Activated naive CD8-positive, alpha-beta T cell treated with anti-CD3 and anti-CD28 coated beads for 36 hours (primary cell): Measurements from ENCODE around the gene CRYBB2. TPM values are rescaled to one million over a fixed set of nuclear protein-coding genes. Genes with fewer than 3 reads are reported as not detected.
"Not testable (repeated sequence)": the region's sequence is repeated elsewhere in the genome, so short reads cannot be mapped to it uniquely, and the experiment has no call there.

Experiments used
- DNase-seq: peaks from one replicate; pipeline ENCODE4 v3.0.0; 2021
- H3K27ac Mint-ChIP-seq: one replicate; pipeline ENCODE4 v1.8.0; 2022; ENCODE audit warnings: mild to moderate bottlenecking, moderate library complexity, mixed read lengths
- H3K27me3 Mint-ChIP-seq: one replicate; pipeline ENCODE4 v1.8.0; 2022; ENCODE audit warnings: mild to moderate bottlenecking, mixed read lengths
- H3K36me3 Mint-ChIP-seq: one replicate; pipeline ENCODE4 v1.8.0; 2021; ENCODE audit warnings: mild to moderate bottlenecking, mixed read lengths
- H3K4me1 Mint-ChIP-seq: one replicate; pipeline ENCODE4 v1.8.0; 2021; ENCODE audit warnings: mixed read lengths
- H3K4me3 Mint-ChIP-seq: one replicate; pipeline ENCODE4 v1.8.0; 2022; ENCODE audit warnings: mild to moderate bottlenecking, moderate library complexity, mixed read lengths
- H3K9me3 Mint-ChIP-seq: one replicate; pipeline ENCODE4 v1.8.0; 2022; ENCODE audit warnings: mixed read lengths
- total RNA-seq, 2 experiments: library from RNA; stranded (reverse); gene quantifications; one replicate each; pipeline ENCODE4 v1.2.3, GENCODE V29; 2021

The CRYBB2 gene
- total RNA-seq, 2 experiments from 2014 or later = not detected

DNA sequence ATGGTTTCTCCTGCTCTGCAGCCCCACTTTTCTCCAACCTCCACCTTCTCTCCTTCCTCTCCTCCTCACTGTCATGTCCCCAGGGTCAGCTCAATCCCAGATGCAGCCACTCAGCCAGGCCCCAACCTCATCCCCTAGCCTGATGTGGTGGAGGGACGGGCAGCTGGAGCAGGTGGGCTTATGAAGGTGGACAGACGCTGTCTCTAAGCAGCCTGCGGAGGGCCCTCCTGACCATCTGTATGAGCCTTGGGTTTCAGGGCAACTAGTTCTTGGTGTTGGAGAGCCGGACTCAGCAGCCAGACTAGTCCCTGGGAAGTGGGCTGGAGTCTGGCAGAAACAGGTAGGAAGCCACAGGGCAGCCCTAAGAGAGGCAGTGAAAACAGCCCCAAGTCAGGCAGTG, 18.1 kb downstream of the CRYBB2 start:
- H3K4me3 Mint-ChIP-seq = no peak overlapping the region
- peaks cover 54% of the 10 kb centered on the region for H3K27me3 Mint-ChIP-seq
- DNase-seq = no peak
- no peak overlapping the region for H3K27ac Mint-ChIP-seq
- no peaks in the 10 kb centered on the region for H3K9me3 Mint-ChIP-seq
- H3K36me3 Mint-ChIP-seq = no peaks in the 10 kb centered on the region
- peaks cover 4% of the 10 kb centered on the region for H3K4me1 Mint-ChIP-seq

DNA sequence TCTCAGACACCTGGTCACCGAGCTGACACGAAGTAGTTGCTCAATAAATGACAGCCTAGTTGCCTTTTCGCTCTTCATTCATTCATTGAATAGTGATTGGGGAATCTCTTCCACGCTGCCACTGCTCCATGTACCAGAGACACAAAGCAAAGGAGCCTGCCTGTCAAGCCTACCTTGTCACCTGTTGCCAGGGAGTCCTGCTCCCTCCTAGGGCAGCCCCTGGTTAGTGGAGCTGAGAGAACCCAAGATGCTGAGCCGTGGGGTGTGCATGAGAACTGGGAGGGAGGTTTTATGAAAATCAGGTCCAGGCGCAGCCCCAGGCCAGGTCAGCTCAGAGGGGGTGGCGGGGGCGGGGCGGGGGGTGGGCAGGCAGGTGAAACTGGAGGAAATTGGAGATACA, 18.6 kb downstream of the CRYBB2 start:
- not testable (repeated sequence) for H3K4me3 Mint-ChIP-seq, H3K27ac Mint-ChIP-seq, DNase-seq, H3K9me3 Mint-ChIP-seq, H3K4me1 Mint-ChIP-seq, H3K36me3 Mint-ChIP-seq
- peaks cover 48% of the 10 kb centered on the region for H3K27me3 Mint-ChIP-seq

DNA sequence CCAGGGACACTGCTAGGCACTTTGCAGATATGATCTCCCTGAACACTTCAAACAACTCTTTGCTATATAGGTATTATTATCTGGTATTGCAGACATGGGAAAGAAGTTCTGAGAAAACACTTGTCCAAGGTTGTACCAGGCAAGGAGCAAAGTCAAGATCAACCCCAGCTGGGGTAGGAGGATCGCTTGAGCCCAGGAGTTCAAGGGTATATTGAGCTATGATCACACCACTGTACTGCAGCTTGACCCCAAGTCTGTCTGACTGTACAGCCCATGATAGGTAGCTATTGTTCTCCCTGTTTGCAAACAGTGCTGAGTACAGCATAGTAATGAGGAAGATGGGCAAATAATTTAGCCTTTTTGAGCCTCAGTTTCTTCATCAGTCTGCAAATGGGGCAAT, 35.7 kb downstream of the CRYBB2 start:
- not testable (repeated sequence) for H3K27ac Mint-ChIP-seq, DNase-seq, H3K4me3 Mint-ChIP-seq, H3K27me3 Mint-ChIP-seq, H3K9me3 Mint-ChIP-seq, H3K36me3 Mint-ChIP-seq, H3K4me1 Mint-ChIP-seq

DNA sequence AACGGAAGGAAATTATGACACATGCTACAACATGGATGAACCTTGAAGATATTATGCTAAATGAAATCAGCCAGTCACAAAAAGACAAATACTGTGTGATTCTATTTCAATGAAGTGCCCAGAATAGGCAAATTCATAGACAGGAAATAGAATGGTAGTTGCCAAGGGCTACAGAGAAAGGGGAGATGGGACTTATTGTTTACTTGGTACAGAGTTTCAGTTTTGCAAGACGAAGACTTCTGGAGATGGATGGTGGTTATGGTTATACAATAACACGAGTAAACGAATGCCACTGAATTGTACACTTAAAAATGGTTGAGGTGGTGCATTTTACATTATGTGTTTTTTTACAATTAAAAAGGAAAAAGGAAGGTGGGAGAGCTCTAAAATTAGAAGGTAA, 48.1 kb downstream of the CRYBB2 start:
- not testable (repeated sequence) for H3K4me3 Mint-ChIP-seq, DNase-seq, H3K27ac Mint-ChIP-seq, H3K36me3 Mint-ChIP-seq, H3K9me3 Mint-ChIP-seq, H3K4me1 Mint-ChIP-seq
- peaks cover 14% of the 10 kb centered on the region for H3K27me3 Mint-ChIP-seq

DNA sequence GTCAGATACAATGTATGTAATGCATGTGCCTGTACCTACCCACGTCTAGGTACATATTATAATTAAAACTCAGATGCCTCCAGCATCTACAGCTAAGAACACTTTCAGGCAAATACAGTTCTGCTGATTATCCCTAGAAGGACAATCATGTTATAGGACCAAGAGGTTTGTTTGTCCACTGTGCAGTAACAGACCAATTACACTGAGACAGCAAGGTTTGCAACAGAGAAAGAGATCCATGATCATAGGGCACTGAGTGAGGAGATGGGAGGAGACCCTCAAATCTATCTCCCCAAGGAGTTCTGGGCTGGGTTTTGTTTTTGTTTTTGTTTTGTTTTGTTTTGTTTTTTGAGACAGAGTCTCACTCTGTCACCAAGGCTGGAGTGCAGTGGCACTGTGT, 49.5 kb downstream of the CRYBB2 start:
- H3K27me3 Mint-ChIP-seq = peaks cover 18% of the 10 kb centered on the region
- not testable (repeated sequence) for H3K27ac Mint-ChIP-seq, H3K4me1 Mint-ChIP-seq, DNase-seq, H3K9me3 Mint-ChIP-seq, H3K4me3 Mint-ChIP-seq, H3K36me3 Mint-ChIP-seq

DNA sequence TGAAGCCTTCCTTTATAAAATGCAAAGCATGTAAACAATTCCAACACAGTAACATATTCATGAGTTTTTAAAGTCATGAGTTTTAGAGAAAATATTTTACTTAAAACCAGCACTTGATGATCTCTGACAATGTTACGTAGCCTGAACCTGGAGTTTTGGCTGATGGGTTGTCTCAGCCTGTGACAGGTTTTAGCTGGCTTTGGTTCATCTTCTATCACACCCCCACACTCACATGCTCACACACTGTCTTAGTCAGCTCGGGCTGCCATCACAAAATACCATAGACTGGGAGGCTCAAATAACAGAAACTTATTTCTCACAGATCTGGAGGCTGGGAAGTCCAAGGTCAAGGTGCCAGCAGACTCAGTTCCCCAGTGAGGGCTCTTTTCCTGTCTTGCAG, 50.6 kb downstream of the CRYBB2 start:
- H3K27ac Mint-ChIP-seq, DNase-seq, H3K4me1 Mint-ChIP-seq, H3K36me3 Mint-ChIP-seq, H3K9me3 Mint-ChIP-seq, H3K4me3 Mint-ChIP-seq: not testable (repeated sequence)
- H3K27me3 Mint-ChIP-seq = peaks cover 24% of the 10 kb centered on the region

DNA sequence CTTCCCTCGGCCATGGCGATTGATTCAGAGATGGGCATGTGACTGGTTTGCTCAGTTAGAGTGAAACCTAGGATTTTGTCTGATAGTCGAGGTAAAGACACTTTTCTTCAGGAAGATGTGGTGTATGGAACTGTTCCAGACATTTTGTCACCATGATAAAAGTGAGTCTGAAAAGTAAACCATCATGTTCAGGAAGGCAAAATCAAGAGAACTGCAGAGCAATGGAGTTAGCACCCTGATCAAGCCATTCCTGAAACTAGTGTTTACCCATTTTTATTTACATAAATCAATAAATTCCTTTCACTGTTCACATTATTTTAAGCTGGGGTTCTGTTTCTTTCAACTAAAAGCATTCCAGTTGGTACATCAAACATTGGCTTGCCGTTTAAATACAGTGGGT, 53.8 kb downstream of the CRYBB2 start:
- not testable (repeated sequence) for DNase-seq, H3K4me3 Mint-ChIP-seq, H3K36me3 Mint-ChIP-seq, H3K9me3 Mint-ChIP-seq, H3K27ac Mint-ChIP-seq, H3K4me1 Mint-ChIP-seq
- H3K27me3 Mint-ChIP-seq = peaks cover 35% of the 10 kb centered on the region

DNA sequence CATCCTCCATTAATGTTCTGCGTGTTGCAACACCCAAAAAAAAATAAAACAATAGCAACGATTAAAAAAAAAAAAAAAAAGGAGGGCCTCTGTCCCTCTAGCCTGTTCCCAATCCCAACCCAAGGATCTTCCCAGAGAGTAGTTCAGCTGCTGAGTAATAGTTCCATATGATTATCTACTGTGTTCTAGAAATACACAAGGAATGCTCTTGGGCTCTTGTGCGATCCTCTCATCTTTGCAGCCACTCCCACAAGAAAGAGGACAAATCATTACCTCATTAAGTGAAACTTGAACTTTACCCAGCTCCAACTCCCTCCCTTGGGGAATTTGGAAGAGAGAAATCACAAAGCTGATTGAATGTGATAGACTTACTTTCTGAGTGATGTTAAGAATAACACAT, 54.5 kb downstream of the CRYBB2 start:
- H3K27ac Mint-ChIP-seq, H3K9me3 Mint-ChIP-seq, DNase-seq, H3K36me3 Mint-ChIP-seq, H3K4me3 Mint-ChIP-seq, H3K4me1 Mint-ChIP-seq: not testable (repeated sequence)
- peaks cover 36% of the 10 kb centered on the region for H3K27me3 Mint-ChIP-seq

DNA sequence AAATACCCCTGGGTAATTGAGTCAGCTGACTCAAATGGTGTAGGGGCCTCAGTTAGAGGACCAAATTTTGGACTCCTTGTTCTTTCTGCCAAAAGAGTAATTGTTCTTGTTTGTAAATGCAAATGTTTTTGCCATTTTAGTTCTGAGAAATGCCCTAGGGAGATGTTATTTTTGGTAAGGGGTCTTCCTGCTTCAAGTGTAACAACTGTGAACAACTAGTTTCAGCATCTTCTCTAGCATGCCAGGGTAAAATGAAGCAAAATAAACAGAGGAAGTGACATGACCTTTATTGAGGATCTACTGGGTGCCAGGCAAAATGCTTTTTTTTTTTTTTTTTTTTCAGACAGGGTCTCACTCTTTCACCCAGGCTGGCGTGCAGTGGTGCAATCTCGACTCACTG, 60.7 kb downstream of the CRYBB2 start:
- H3K27me3 Mint-ChIP-seq = peaks cover 74% of the 10 kb centered on the region
- H3K36me3 Mint-ChIP-seq, DNase-seq, H3K4me3 Mint-ChIP-seq, H3K4me1 Mint-ChIP-seq, H3K9me3 Mint-ChIP-seq, H3K27ac Mint-ChIP-seq: not testable (repeated sequence)

Other genes with a start within 250 kb of the CRYBB2 start
- gene CRYBB3, start 19.8 kb upstream of the CRYBB2 start, total RNA-seq = under 1 TPM; 0.26 to 0.35 TPM